HCT116 (cell line): ENCODE data around the gene GJB6. TPM values are rescaled to one million over a fixed set of nuclear protein-coding genes. Genes with fewer than 3 reads are reported as not detected.

Experiments used
- ATAC-seq: fragments of 200-7000 bp; cut with Tn5 transposase; 2 replicates; pipeline ENCODE4 v1.9.1; 2020; ENCODE audit warnings: mild to moderate bottlenecking, moderate library complexity
- BruUV-seq: library from RNA; stranded (reverse); fragments of 400-500 nt; replicated peaks from 2 replicates; lab custom pipeline; 2021; lab: Mats Ljungman, UMichigan
- CTCF ChIA-PET: fragments of 300-600 bp; sonication (Branson Sonifier 250); formaldehyde crosslinking; loops from one replicate; lab custom pipeline; 2021; ENCODE audit warnings: antibody characterized with exemption; lab: Charles Lee
- POLR2A ChIA-PET: fragments of 300-600, 350-600 bp; sonication (Branson Sonifier 250); formaldehyde crosslinking; loops from one replicate; lab custom pipeline; 2021; ENCODE audit warnings: antibody characterized with exemption; lab: Charles Lee
- RAD21 ChIA-PET, 2 experiments: fragments of 300-600 bp; sonication (Branson Sonifier 250); formaldehyde crosslinking; loops; one replicate each; lab custom pipeline; 2023; ENCODE audit warnings: low total read pairs in 2 of 2; ENCODE audit not compliant: uncharacterized antibody in 2 of 2, unreplicated experiment in 2 of 2, low non-redundant PET in 1 of 2; lab: Charles Lee
- DNase-seq: peaks from one replicate; pipeline ENCODE4 v3.0.0-alpha.2; 2010; ENCODE audit warnings: low read depth, low spot score
- H2AFZ ChIP-seq: fragments of 200-600 bp; shearing (Covaris generic), sonication (generic); 2 replicates; pipeline ENCODE4 v1.6.1; 2017; ENCODE audit warnings: low read depth, mixed run types, mixed read lengths, antibody characterized with exemption, low read length; ENCODE audit not compliant: poor library complexity, severe bottlenecking
- H3K27ac ChIP-seq: 2 replicates; pipeline ENCODE4 v1.5.1; 2012; ENCODE audit warnings: low read depth, low read length
- H3K27me3 ChIP-seq: fragments of 200-600 bp; sonication (generic); 2 replicates; pipeline ENCODE4 v1.6.1; 2016; ENCODE audit warnings: mixed run types, low read length, mixed read lengths; ENCODE audit not compliant: insufficient read depth
- H3K36me3 ChIP-seq, 2 experiments: fragments of 200-500 bp in 1 of 2; fragments of 200-600 bp in 1 of 2; sonication (Bioruptor generic) in 1 of 2; sonication (generic) in 1 of 2; 2 replicates each; pipeline versions ENCODE4 v1.5.1 to v1.6.1; 2014 to 2016; ENCODE audit warnings: low read length in 2 of 2, inconsistent platforms in 1 of 2, mixed read lengths in 1 of 2, mixed run types in 1 of 2; ENCODE audit not compliant: insufficient read depth in 2 of 2, control insufficient read depth in 1 of 2
- H3K4me1 ChIP-seq, 2 experiments: fragments of 200-600 bp in 1 of 2; sonication (generic) in 1 of 2; 2 replicates each; pipeline versions ENCODE4 v1.5.1 to v1.6.1; 2012 to 2017; ENCODE audit warnings: low read length in 2 of 2, inconsistent platforms in 1 of 2, mild to moderate bottlenecking in 1 of 2, mixed read lengths in 1 of 2, mixed run types in 1 of 2, moderate library complexity in 1 of 2; ENCODE audit not compliant: insufficient read depth in 2 of 2, control insufficient read depth in 1 of 2
- H3K4me2 ChIP-seq: fragments of 200-600 bp; sonication (generic); 2 replicates; pipeline ENCODE4 v1.6.1; 2017; ENCODE audit warnings: mixed run types, low read length, mixed read lengths
- H3K4me3 ChIP-seq, 2 experiments: fragments of 200-600 bp in 1 of 2; sonication (generic) in 1 of 2; replicated peaks in 1 of 2; 2 replicates each; pipeline ENCODE4 v1.5.1; 2011 to 2016; ENCODE audit warnings: low read length in 2 of 2, control low read depth in 1 of 2, low read depth in 1 of 2, mild to moderate bottlenecking in 1 of 2, mixed read lengths in 1 of 2, mixed run types in 1 of 2
- H3K79me2 ChIP-seq: fragments of 200-600 bp; sonication (generic); 2 replicates; pipeline ENCODE4 v1.6.1; 2017; ENCODE audit warnings: mild to moderate bottlenecking, mixed run types, low read length, moderate library complexity, mixed read lengths; ENCODE audit not compliant: insufficient read depth
- H3K9ac ChIP-seq: fragments of 200-600 bp; sonication (generic); 2 replicates; pipeline ENCODE4 v1.6.1; 2016; ENCODE audit warnings: low read length, mixed read lengths
- H3K9me2 ChIP-seq: fragments of 200-600 bp; sonication (generic), shearing (Covaris generic); 2 replicates; pipeline ENCODE4 v1.6.1; 2017; ENCODE audit warnings: mixed run types, mild to moderate bottlenecking, moderate library complexity; ENCODE audit not compliant: insufficient read depth
- H3K9me3 ChIP-seq, 2 experiments: fragments of 200-500 bp in 1 of 2; fragments of 200-600 bp in 1 of 2; sonication (Bioruptor generic) in 1 of 2; sonication (generic) in 1 of 2; 2 replicates each; pipeline ENCODE4 v1.6.1; 2014 to 2017; ENCODE audit warnings: low read length in 2 of 2, mixed read lengths in 2 of 2, inconsistent platforms in 1 of 2, low read depth in 1 of 2, mild to moderate bottlenecking in 1 of 2, mixed run types in 1 of 2, moderate library complexity in 1 of 2; ENCODE audit not compliant: control insufficient read depth in 1 of 2, insufficient read depth in 1 of 2
- H4K20me1 ChIP-seq: fragments of 200-600 bp; sonication (generic), shearing (Covaris generic); 2 replicates; pipeline ENCODE4 v1.6.1; 2017; ENCODE audit warnings: mixed run types, mild to moderate bottlenecking, moderate library complexity; ENCODE audit not compliant: insufficient read depth
- CBX3 ChIP-seq: IDR thresholded peaks from 2 replicates; pipeline ENCODE4 v1.6.1; 2012; ENCODE audit warnings: low read depth
- EGR1 ChIP-seq: IDR thresholded peaks from 2 replicates; pipeline ENCODE4 v1.6.1; 2012; ENCODE audit warnings: low read depth
- EZH2phosphoT487 ChIP-seq: fragments of 200-600 bp; IDR thresholded peaks from 2 replicates; pipeline ENCODE4 v1.6.1; 2018; ENCODE audit warnings: antibody characterized with exemption, borderline replicate concordance
- FOSL1 ChIP-seq: IDR thresholded peaks from 2 replicates; pipeline ENCODE4 v1.6.1; 2012; ENCODE audit warnings: low read depth
- POLR2A ChIP-seq: IDR thresholded peaks from 2 replicates; pipeline ENCODE4 v1.7.0; 2011; ENCODE audit warnings: borderline replicate concordance; ENCODE audit not compliant: insufficient read depth, insufficient read length; ENCODE audit errors: extremely low read depth
- POLR2AphosphoS5 ChIP-seq: IDR thresholded peaks from 2 replicates; pipeline ENCODE4 v1.6.1; 2011; ENCODE audit warnings: mild to moderate bottlenecking, low read depth, low read length, moderate library complexity
- SIN3A ChIP-seq: IDR thresholded peaks from 2 replicates; pipeline ENCODE4 v1.6.1; 2012; ENCODE audit warnings: low read depth
- SP1 ChIP-seq: IDR thresholded peaks from 2 replicates; pipeline ENCODE4 v1.6.1; 2012; ENCODE audit warnings: low read depth
- SRF ChIP-seq: IDR thresholded peaks from 2 replicates; pipeline ENCODE4 v1.6.1; 2012; ENCODE audit warnings: low read depth
- TCF7L2 ChIP-seq: IDR thresholded peaks from 2 replicates; pipeline ENCODE4 v1.7.0; 2011; ENCODE audit warnings: borderline replicate concordance, inconsistent platforms; ENCODE audit not compliant: insufficient read depth, insufficient read length; ENCODE audit errors: extremely low read depth
- YY1 ChIP-seq: IDR thresholded peaks from 2 replicates; pipeline ENCODE4 v1.6.1; 2011; ENCODE audit warnings: low read length, low read depth, moderate library complexity, mild to moderate bottlenecking; ENCODE audit not compliant: insufficient replicate concordance; ENCODE audit errors: extremely low read depth
- intact Hi-C: fragments of 100-400 bp; cut with micrococcal nuclease; formaldehyde crosslinking; loops from 2 replicates; pipeline ENCODE4 v1.10.0; 2022
- total RNA-seq: library from RNA; stranded (reverse); gene quantifications from one replicate; pipeline ENCODE4 v1.2.1, GENCODE V29; 2021; ENCODE audit not compliant: unreplicated experiment
- TF ChIP-seq, protein P1 (sequence below), 3 experiments: fragments of 200-600 bp in 1 of 3; sonication (generic) in 1 of 3; IDR thresholded peaks in 2 of 3; conservative IDR thresholded peaks in 1 of 3; 2 replicates each; pipeline ENCODE4 v1.5.1; 2012 to 2017; ENCODE audit warnings: low read depth in 2 of 3, low read length in 2 of 3, antibody characterized with exemption in 1 of 3, borderline replicate concordance in 1 of 3, control low read depth in 1 of 3, mild to moderate bottlenecking in 1 of 3, mixed read lengths in 1 of 3, mixed run types in 1 of 3, moderate library complexity in 1 of 3; ENCODE audit not compliant: insufficient read depth in 1 of 3
- TF ChIP-seq, protein P2 (sequence below): IDR thresholded peaks from 2 replicates; pipeline ENCODE4 v1.6.1; 2012; ENCODE audit warnings: low read depth
- TF ChIP-seq, protein P3 (sequence below): IDR thresholded peaks from 2 replicates; pipeline ENCODE4 v1.6.1; 2011; ENCODE audit warnings: mild to moderate bottlenecking, low read length, moderate library complexity; ENCODE audit not compliant: insufficient replicate concordance; ENCODE audit errors: extremely low read depth
- TF ChIP-seq, protein P4 (sequence below): IDR thresholded peaks from 2 replicates; pipeline ENCODE4 v1.6.1; 2012

GJB6 gene
- total RNA-seq, 1 experiment from 2014 or later: not detected

DNA sequence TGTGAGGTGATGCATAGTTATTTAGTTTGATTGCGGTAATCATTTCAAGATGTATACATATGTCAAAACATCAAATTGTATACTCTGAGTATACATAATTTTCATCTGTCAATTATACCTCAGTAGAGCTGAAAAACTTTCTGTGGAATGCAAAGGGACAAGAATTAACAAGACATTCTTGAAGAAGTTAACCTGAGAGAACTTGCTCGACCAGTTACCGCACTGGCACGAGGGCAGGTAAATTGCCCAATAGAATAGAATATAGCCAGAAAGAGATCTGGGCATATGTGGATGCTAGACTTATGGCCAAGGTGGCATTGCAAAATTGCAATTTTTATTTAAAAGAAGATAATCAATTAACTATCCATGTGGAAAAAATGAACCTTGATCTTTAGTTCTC, 42.3 kb upstream of the GJB6 start:
- no peak overlapping the region for H3K4me3 ChIP-seq
- no peak for DNase-seq
- no peaks in the 10 kb centered on the region for H3K9me2 ChIP-seq
- H3K79me2 ChIP-seq: no peaks in the 10 kb centered on the region
- H3K9ac ChIP-seq: no peak overlapping the region
- H3K4me1 ChIP-seq: no peaks in the 10 kb centered on the region
- ChIA-PET CTCF (no interaction called here), POLR2A (no interaction called here), RAD21 (no interaction called here)
- H3K27ac ChIP-seq: no peak overlapping the region
- no peaks in the 10 kb centered on the region for H4K20me1 ChIP-seq
- no peak for ATAC-seq
- no peak overlapping the region for H3K4me2 ChIP-seq
- H3K9me3 ChIP-seq: no peaks in the 10 kb centered on the region
- TF ChIP-seq FOSL1 (no peak), POLR2A (no peak), EGR1 (no peak), CBX3 (no peak), EZH2phosphoT487 (no peak), POLR2AphosphoS5 (no peak), YY1 (no peak), SIN3A (no peak), SRF (no peak), SP1 (no peak), TCF7L2 (no peak)
- TF ChIP-seq, protein P1, sequence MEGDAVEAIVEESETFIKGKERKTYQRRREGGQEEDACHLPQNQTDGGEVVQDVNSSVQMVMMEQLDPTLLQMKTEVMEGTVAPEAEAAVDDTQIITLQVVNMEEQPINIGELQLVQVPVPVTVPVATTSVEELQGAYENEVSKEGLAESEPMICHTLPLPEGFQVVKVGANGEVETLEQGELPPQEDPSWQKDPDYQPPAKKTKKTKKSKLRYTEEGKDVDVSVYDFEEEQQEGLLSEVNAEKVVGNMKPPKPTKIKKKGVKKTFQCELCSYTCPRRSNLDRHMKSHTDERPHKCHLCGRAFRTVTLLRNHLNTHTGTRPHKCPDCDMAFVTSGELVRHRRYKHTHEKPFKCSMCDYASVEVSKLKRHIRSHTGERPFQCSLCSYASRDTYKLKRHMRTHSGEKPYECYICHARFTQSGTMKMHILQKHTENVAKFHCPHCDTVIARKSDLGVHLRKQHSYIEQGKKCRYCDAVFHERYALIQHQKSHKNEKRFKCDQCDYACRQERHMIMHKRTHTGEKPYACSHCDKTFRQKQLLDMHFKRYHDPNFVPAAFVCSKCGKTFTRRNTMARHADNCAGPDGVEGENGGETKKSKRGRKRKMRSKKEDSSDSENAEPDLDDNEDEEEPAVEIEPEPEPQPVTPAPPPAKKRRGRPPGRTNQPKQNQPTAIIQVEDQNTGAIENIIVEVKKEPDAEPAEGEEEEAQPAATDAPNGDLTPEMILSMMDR (IDR thresholded peaks at IDR 0.05 in 2 of 3, conservative IDR thresholded peaks at IDR 0.05 in 1 of 3; ENCODE audit: borderline replicate concordance in 1 of 3, insufficient read depth in 1 of 3, low read depth in 2 of 3, low read length in 2 of 3): no peak
- TF ChIP-seq, protein P2, sequence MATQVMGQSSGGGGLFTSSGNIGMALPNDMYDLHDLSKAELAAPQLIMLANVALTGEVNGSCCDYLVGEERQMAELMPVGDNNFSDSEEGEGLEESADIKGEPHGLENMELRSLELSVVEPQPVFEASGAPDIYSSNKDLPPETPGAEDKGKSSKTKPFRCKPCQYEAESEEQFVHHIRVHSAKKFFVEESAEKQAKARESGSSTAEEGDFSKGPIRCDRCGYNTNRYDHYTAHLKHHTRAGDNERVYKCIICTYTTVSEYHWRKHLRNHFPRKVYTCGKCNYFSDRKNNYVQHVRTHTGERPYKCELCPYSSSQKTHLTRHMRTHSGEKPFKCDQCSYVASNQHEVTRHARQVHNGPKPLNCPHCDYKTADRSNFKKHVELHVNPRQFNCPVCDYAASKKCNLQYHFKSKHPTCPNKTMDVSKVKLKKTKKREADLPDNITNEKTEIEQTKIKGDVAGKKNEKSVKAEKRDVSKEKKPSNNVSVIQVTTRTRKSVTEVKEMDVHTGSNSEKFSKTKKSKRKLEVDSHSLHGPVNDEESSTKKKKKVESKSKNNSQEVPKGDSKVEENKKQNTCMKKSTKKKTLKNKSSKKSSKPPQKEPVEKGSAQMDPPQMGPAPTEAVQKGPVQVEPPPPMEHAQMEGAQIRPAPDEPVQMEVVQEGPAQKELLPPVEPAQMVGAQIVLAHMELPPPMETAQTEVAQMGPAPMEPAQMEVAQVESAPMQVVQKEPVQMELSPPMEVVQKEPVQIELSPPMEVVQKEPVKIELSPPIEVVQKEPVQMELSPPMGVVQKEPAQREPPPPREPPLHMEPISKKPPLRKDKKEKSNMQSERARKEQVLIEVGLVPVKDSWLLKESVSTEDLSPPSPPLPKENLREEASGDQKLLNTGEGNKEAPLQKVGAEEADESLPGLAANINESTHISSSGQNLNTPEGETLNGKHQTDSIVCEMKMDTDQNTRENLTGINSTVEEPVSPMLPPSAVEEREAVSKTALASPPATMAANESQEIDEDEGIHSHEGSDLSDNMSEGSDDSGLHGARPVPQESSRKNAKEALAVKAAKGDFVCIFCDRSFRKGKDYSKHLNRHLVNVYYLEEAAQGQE: no peak
- TF ChIP-seq, protein P3, sequence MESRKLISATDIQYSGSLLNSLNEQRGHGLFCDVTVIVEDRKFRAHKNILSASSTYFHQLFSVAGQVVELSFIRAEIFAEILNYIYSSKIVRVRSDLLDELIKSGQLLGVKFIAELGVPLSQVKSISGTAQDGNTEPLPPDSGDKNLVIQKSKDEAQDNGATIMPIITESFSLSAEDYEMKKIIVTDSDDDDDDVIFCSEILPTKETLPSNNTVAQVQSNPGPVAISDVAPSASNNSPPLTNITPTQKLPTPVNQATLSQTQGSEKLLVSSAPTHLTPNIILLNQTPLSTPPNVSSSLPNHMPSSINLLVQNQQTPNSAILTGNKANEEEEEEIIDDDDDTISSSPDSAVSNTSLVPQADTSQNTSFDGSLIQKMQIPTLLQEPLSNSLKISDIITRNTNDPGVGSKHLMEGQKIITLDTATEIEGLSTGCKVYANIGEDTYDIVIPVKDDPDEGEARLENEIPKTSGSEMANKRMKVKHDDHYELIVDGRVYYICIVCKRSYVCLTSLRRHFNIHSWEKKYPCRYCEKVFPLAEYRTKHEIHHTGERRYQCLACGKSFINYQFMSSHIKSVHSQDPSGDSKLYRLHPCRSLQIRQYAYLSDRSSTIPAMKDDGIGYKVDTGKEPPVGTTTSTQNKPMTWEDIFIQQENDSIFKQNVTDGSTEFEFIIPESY: no peak
- TF ChIP-seq, protein P4, sequence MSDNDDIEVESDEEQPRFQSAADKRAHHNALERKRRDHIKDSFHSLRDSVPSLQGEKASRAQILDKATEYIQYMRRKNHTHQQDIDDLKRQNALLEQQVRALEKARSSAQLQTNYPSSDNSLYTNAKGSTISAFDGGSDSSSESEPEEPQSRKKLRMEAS: no peak
- intact Hi-C loops: no loop called here
- no peaks in the 10 kb centered on the region for H3K27me3 ChIP-seq
- no TSS peak for BruUV-seq
- H3K36me3 ChIP-seq: no peaks in the 10 kb centered on the region
- no peak overlapping the region for H2AFZ ChIP-seq
